Endodermal cell (in vitro differentiated cells): Measurements from ENCODE around the gene KCNE1. TPM values are rescaled to one million over a fixed set of nuclear protein-coding genes. Genes with fewer than 3 reads are reported as not detected.

Source experiments
- DNase-seq: peaks from one replicate; pipeline ENCODE4 v3.0.0-alpha.2; 2017
- H3K27ac ChIP-seq: 2 replicates; pipeline ENCODE4 v1.5.1; 2013; ENCODE audit warnings: mild to moderate bottlenecking, low read depth, low read length, moderate library complexity
- H3K27me3 ChIP-seq: 2 replicates; pipeline ENCODE4 v1.6.1; 2013; ENCODE audit warnings: mild to moderate bottlenecking, low read length, moderate library complexity; ENCODE audit not compliant: insufficient read depth, control insufficient read depth, poor library complexity, severe bottlenecking
- H3K36me3 ChIP-seq: 2 replicates; pipeline ENCODE4 v1.7.0; 2013; ENCODE audit warnings: mild to moderate bottlenecking, low read length, moderate library complexity; ENCODE audit not compliant: control insufficient read depth, insufficient read depth
- H3K4me1 ChIP-seq: one replicate; pipeline ENCODE4 v1.7.0; 2013; ENCODE audit warnings: low read length; ENCODE audit not compliant: control insufficient read depth, insufficient read depth
- H3K4me3 ChIP-seq: 2 replicates; pipeline ENCODE4 v1.5.1; 2013; ENCODE audit warnings: mild to moderate bottlenecking, low read length, moderate library complexity
- H3K9ac ChIP-seq: 2 replicates; pipeline ENCODE4 v1.6.1; 2013; ENCODE audit warnings: mild to moderate bottlenecking, low read length, moderate library complexity; ENCODE audit not compliant: poor library complexity, severe bottlenecking; ENCODE audit errors: extremely low read depth
- H3K9me3 ChIP-seq: 2 replicates; pipeline ENCODE4 v1.6.1; 2013; ENCODE audit warnings: mild to moderate bottlenecking, low read length, moderate library complexity; ENCODE audit not compliant: control insufficient read depth
- H3K27ac Mint-ChIP-seq: 2 replicates; pipeline ENCODE4 v1.8.0; 2020; ENCODE audit warnings: mixed read lengths
- H3K27me3 Mint-ChIP-seq: 2 replicates; pipeline ENCODE4 v1.8.0; 2021; ENCODE audit warnings: mild to moderate bottlenecking, mixed read lengths; ENCODE audit not compliant: insufficient read depth
- H3K36me3 Mint-ChIP-seq: 2 replicates; pipeline ENCODE4 v1.8.0; 2020; ENCODE audit warnings: low read depth, mixed read lengths
- H3K4me1 Mint-ChIP-seq: 2 replicates; pipeline ENCODE4 v1.8.0; 2020; ENCODE audit warnings: mixed read lengths
- H3K4me3 Mint-ChIP-seq: 2 replicates; pipeline ENCODE4 v1.8.0; 2020; ENCODE audit warnings: mild to moderate bottlenecking, moderate library complexity, mixed read lengths
- H3K9me3 Mint-ChIP-seq: 2 replicates; pipeline ENCODE4 v1.8.0; 2020; ENCODE audit warnings: mild to moderate bottlenecking, mixed read lengths
- CTCF ChIP-seq: fragments of 200-600 bp; sonication (generic); conservative IDR thresholded peaks from 2 replicates; pipeline ENCODE4 v1.5.0; 2021; ENCODE audit warnings: antibody characterized with exemption, mild to moderate bottlenecking
- WGBS, 2 experiments: methylation state at CpG; one replicate each; pipeline versions ENCODE4 v1.1.5 to v1.1.7; 2013; ENCODE audit warnings: missing lambda C conversion rate in 2 of 2, mixed read lengths in 1 of 2; ENCODE audit not compliant: insufficient coverage in 1 of 2, insufficient read length in 1 of 2; 5-methylcytosine and 5-hydroxymethylcytosine counted together
- total RNA-seq, 2 donors: library from RNA; stranded (reverse); fragmentation: NEBNext Ultra II Directional in 1 of 2; extraction: Animal tissue kit (Norgen Biotek cat#: 25700) in 1 of 2; gene quantifications; 2 replicates in 1 of 2; 3 replicates in 1 of 2; pipeline ENCODE4 v1.2.1, GENCODE V29; 2021

Gene KCNE1
- total RNA-seq, 2 donors from 2014 or later: 0.24 TPM; not detected in 1

DNA sequence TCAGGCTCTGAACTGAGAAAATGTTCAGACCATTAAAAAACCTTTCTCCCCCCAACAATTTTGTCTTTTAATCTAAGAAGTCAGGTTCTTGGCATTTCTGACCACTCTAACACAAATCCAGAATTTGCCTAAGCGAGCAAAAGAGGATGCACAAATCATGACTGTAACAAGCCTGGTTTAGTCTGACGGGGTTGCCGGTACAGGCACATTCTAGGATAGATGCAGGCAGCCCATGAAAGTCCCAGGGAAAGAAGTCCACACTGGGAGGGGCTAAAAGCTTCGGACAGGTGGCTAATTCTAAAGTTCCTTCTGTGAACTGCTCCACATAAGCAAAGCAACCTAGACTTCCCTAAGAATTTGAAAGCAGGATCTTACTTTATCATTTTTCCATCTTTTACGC lies 48.0 kb upstream of the KCNE1 start:
- WGBS, 2 experiments: 93 to 95% methylated on average over 4 to 5 of the region's 5 CpGs
- Mint-ChIP-seq H3K27ac (no peak overlapping the region), H3K9me3 (peaks cover 8% of the 10 kb centered on the region), H3K27me3 (no peaks in the 10 kb centered on the region), H3K36me3 (no peaks in the 10 kb centered on the region), H3K4me3 (no peak overlapping the region), H3K4me1 (no peaks in the 10 kb centered on the region)
- no peaks in the 10 kb centered on the region for H3K27me3 ChIP-seq
- H3K9ac ChIP-seq: no peak overlapping the region
- H3K27ac ChIP-seq: no peak overlapping the region
- no peaks in the 10 kb centered on the region for H3K36me3 ChIP-seq
- DNase-seq: no peak
- no peak for TF ChIP-seq CTCF
- H3K4me3 ChIP-seq: no peak overlapping the region
- peaks cover 3% of the 10 kb centered on the region for H3K9me3 ChIP-seq
- no peaks in the 10 kb centered on the region for H3K4me1 ChIP-seq

GRCh38 chr21:34559089-34559631 lies 47.1 kb upstream of the KCNE1 start:
- Histone ChIP-seq H3K4me3 (no peak overlapping the region), H3K36me3 (no peaks in the 10 kb centered on the region), H3K4me1 (no peaks in the 10 kb centered on the region), H3K9ac (no peak overlapping the region), H3K27ac (no peak overlapping the region), H3K9me3 (peaks cover 11% of the 10 kb centered on the region), H3K27me3 (no peaks in the 10 kb centered on the region)
- whole genome bisulfite sequencing, 2 experiments: 86% methylated on average over 6 of the region's 6 CpGs
- DNase-seq: no peak
- peaks cover 8% of the 10 kb centered on the region for H3K36me3 Mint-ChIP-seq
- H3K27me3 Mint-ChIP-seq: no peaks in the 10 kb centered on the region
- no peaks in the 10 kb centered on the region for H3K4me1 Mint-ChIP-seq
- H3K27ac Mint-ChIP-seq: no peak overlapping the region
- H3K4me3 Mint-ChIP-seq: no peak overlapping the region
- peaks cover 17% of the 10 kb centered on the region for H3K9me3 Mint-ChIP-seq
- no peak for TF ChIP-seq CTCF

DNA sequence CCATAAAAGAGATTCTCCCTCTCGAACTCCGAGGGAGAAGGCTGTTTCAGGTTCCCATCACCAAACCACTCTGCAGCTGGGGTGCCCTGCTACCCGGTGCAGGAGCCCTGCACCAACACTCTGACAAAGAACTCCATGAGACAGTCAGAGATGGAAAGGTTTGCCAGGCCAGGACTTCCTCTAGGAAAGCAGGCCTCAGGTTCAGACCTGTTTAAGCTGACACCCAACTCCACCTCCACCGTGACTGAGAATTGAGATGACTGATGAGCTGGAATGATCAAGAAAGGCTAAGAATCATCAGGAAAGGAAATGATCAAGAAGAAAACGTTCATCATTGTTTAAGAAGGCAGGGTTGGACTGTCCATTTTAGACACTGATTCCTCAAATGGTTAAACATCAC lies 46.2 kb upstream of the KCNE1 start:
- Mint-ChIP-seq H3K27me3 (no peaks in the 10 kb centered on the region), H3K4me1 (peaks cover 6% of the 10 kb centered on the region)
- no peak overlapping the region for H3K4me3 ChIP-seq

More for the DNA sequence above, 46.2 kb upstream of the KCNE1 start:
- Histone ChIP-seq H3K9me3 (peaks cover 13% of the 10 kb centered on the region), H3K9ac (no peak overlapping the region), H3K36me3 (no peaks in the 10 kb centered on the region), H3K27ac (no peak overlapping the region), H3K4me1 (no peaks in the 10 kb centered on the region), H3K27me3 (no peaks in the 10 kb centered on the region)
- no peak for TF ChIP-seq CTCF
- Mint-ChIP-seq H3K4me3 (no peak overlapping the region), H3K27ac (no peak overlapping the region), H3K36me3 (peaks cover 8% of the 10 kb centered on the region), H3K9me3 (peaks cover 19% of the 10 kb centered on the region)
- DNase-seq: no peak
- WGBS, 2 experiments: 92 to 96% methylated on average over 4 to 5 of the region's 5 CpGs
